ENCODE data around the gene ABCB6. TPM values are rescaled to one million over a fixed set of nuclear protein-coding genes. Genes with fewer than 3 reads are reported as not detected.

The ABCB6 gene
- total RNA-seq, 4 donors from 2014 or later, result 18.0 to 42.1 (median 33.3) TPM

DNA sequence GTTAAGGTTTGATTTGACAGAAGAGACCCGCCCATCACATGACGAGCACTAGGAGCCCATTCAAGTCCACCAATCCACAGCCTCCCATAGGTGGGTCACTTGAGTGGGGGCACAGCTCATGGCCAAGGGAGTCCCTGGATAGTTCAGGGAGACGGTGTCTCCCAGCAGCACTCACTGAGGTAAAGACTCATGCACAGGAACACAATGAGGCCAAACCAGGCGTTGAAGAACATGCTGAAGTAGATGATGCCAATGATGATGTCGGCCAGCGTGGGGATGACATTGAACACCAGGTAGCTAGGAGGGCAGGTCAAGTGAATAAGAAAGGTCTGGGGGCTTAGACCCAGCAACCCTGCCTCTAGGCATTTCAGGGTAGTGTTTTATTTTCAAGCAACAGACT, 4.0 kb downstream of the ABCB6 start:
- TF ChIP-seq, protein P1, sequence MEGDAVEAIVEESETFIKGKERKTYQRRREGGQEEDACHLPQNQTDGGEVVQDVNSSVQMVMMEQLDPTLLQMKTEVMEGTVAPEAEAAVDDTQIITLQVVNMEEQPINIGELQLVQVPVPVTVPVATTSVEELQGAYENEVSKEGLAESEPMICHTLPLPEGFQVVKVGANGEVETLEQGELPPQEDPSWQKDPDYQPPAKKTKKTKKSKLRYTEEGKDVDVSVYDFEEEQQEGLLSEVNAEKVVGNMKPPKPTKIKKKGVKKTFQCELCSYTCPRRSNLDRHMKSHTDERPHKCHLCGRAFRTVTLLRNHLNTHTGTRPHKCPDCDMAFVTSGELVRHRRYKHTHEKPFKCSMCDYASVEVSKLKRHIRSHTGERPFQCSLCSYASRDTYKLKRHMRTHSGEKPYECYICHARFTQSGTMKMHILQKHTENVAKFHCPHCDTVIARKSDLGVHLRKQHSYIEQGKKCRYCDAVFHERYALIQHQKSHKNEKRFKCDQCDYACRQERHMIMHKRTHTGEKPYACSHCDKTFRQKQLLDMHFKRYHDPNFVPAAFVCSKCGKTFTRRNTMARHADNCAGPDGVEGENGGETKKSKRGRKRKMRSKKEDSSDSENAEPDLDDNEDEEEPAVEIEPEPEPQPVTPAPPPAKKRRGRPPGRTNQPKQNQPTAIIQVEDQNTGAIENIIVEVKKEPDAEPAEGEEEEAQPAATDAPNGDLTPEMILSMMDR (IDR thresholded peaks at IDR 0.05), result no peak
- no peak for TF ChIP-seq POLR2A (IDR thresholded peaks at IDR 0.05)

DNA sequence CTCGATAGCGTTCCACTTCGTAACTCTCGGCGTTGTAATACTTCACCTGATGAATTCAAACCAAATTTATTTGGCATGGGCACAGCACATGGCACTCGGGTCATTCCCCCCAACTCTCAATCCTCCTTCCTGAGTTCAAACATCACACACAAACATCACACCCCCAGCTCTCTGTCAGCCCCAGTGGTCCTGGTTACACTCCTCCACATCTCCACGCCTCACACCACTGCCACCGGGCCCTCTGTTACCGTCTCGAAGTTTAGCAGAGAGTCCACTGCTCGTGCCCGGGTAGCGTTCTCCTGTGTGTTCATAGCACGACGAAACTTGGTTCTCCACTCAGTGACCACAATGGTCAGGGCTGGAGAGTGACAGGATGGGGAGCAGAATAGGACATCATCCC, 4.6 kb downstream of the ABCB6 start:
- Histone ChIP-seq H3K27ac (no peak overlapping the region), H3K4me3 (no peak overlapping the region), H3K36me3 (peaks cover 0 to 22% (median 0%) of the 10 kb centered on the region in 3 donors), H3K9me3 (no peaks in the 10 kb centered on the region), H3K27me3 (no peaks in the 10 kb centered on the region), H3K4me1 (peaks cover 5 to 20% (median 9%) of the 10 kb centered on the region in 4 donors)
- peak in 1 of 3 donors; percentile 17 for DNase-seq
- TF ChIP-seq, protein P1 (IDR thresholded peaks at IDR 0.05), result no peak
- no peak for TF ChIP-seq POLR2A (IDR thresholded peaks at IDR 0.05)

More for the DNA sequence above, 4.0 kb downstream of the ABCB6 start:
- H3K4me1 ChIP-seq, result peaks cover 5 to 27% (median 10%) of the 10 kb centered on the region in 4 donors
- H3K27me3 ChIP-seq, result no peaks in the 10 kb centered on the region
- no peaks in the 10 kb centered on the region for H3K9me3 ChIP-seq
- peaks cover 0 to 19% (median 0%) of the 10 kb centered on the region in 3 donors for H3K36me3 ChIP-seq
- no peak for DNase-seq
- no peak overlapping the region for H3K27ac ChIP-seq
- H3K4me3 ChIP-seq, result no peak overlapping the region

DNA sequence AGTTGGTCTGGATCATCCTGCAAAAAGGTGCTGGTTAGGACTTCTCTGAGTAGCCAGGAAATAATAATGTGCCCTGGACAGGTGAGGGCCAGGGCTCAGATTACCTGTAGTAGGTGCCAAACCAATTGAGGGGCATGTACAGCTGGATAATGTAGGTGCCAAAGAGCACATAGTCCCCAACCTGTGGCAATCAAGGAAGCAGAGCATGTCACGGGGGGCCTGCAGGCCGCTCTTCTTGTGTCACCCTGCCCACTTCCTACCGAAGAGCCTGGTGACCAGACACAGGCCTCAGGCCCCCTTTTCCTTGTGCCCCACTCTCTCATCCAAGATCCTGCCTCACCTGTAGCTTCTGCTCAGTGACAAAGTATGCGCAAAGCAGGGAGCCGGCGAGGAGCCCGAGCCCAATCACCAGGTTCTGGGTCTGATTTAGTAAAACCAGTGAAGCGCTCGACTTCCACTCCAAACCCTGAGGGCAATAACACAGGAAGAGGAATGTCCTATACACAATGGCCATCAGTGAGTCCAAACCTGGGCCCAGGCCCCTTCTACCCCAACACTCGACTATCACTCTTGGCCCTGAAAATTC, 5.2 kb downstream of the ABCB6 start:
- Histone ChIP-seq H3K9me3 (no peaks in the 10 kb centered on the region), H3K4me3 (no peak overlapping the region), H3K27me3 (no peaks in the 10 kb centered on the region), H3K36me3 (peaks cover 0 to 26% (median 0%) of the 10 kb centered on the region in 3 donors), H3K27ac (no peak overlapping the region), H3K4me1 (peaks cover 5 to 21% (median 7%) of the 10 kb centered on the region in 4 donors)
- DNase-seq, result peak in 1 of 3 donors; percentile 37
- TF ChIP-seq POLR2A (IDR thresholded peaks at IDR 0.05), result no peak

DNA sequence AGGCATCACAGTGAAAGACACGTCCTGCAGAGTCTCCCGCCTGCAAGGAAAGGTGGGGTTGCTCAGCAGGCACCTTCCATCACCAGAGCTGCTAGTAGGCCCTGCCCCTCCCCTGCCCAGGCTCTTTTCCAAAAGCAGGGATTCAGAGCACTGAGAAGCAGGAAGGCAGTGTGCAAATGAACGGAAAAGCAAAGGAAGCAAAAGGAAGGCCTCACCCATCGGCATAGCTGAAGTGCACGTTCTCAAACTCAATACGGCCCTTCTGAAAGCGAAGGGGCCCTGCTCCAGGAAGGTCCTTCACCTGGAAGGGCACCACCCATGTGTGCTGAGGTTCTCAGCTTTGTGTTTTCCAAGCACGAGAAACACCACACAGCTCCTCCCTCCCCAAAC, 5.7 kb downstream of the ABCB6 start:
- no peak overlapping the region for H3K4me3 ChIP-seq
- no peaks in the 10 kb centered on the region for H3K9me3 ChIP-seq
- peaks cover 0 to 32% (median 0%) of the 10 kb centered on the region in 3 donors for H3K36me3 ChIP-seq
- H3K27ac ChIP-seq, result no peak overlapping the region
- TF ChIP-seq, protein P1 (IDR thresholded peaks at IDR 0.05), result no peak
- no peak for TF ChIP-seq POLR2A (IDR thresholded peaks at IDR 0.05)
- H3K4me1 ChIP-seq, result peaks cover 2 to 21% (median 7%) of the 10 kb centered on the region in 4 donors
- no peaks in the 10 kb centered on the region for H3K27me3 ChIP-seq
- DNase-seq, result peak in 1 of 3 donors; percentile 33

DNA sequence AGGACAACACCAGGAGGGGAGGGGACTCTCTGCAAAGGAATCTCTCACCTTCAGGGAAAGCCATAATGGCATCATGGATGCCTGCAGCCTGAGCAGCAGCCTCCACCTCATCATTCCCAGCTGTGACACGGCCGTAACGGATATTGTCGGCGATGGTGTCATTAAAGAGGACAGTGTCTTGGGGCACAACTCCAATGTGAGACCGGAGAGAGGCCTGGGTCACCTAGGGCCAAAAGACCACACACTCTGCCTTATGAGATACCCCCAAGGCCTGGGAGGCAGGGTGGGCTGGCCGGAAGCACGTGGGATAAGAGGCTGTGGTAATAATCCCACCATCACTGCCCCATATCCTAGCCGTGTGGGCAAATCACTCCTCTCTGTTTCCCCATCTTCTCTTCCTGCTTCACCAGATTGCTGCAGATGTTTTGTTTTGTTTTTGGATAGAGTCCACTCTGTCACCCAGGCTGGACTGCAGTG, 7.8 kb downstream of the ABCB6 start:
- peak in 1 of 3 donors; percentile 41 for DNase-seq
- Histone ChIP-seq H3K4me3 (no peak overlapping the region), H3K27ac (peak overlapping the region; percentile 23 to 64 (median 32)), H3K9me3 (no peaks in the 10 kb centered on the region), H3K27me3 (no peaks in the 10 kb centered on the region), H3K36me3 (peaks cover 0 to 34% (median 0%) of the 10 kb centered on the region in 3 donors), H3K4me1 (peaks cover 0 to 20% (median 10%) of the 10 kb centered on the region in 4 donors)
- TF ChIP-seq, protein P1 (IDR thresholded peaks at IDR 0.05), result no peak
- no peak for TF ChIP-seq POLR2A (IDR thresholded peaks at IDR 0.05)

DNA sequence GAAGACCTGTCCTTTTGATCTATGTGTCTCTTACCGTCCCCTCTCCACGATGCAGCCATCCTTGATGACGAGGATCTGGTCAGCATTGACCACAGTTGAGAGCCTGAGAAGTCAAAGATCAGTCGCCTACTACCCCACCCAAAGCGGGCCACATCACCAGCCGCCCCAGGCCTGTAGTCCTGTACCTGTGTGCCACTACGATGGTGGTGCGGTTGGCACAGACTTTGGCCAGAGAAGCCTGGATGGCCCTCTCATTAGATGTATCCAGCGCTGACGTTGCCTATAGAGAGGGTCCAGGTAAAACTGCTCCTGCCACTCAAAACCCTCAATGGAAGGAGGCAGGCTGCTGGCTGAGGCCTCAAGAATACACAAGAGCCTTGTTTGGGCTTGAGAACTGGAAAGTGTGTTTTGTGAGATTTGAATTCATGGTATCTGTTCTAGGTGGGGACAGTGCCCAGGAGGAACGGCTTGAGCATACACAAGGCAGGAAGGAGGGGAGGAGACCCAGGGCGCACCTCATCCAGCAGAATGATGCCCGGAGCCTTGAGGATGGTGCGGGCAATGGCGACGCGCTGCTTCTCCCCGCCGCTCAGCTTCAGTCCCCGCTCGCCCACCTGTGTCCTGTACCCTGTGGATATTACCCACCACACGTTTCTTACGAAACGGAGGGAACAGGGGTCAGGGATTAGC, 8.4 kb downstream of the ABCB6 start:
- Histone ChIP-seq H3K4me1 (peaks cover 0 to 24% (median 10%) of the 10 kb centered on the region in 4 donors), H3K27ac (peak overlapping the region in 2 of 4 donors; percentile 0 to 64), H3K4me3 (no peak overlapping the region), H3K27me3 (no peaks in the 10 kb centered on the region), H3K9me3 (no peaks in the 10 kb centered on the region), H3K36me3 (peaks cover 0 to 34% (median 0%) of the 10 kb centered on the region in 3 donors)
- TF ChIP-seq POLR2A (IDR thresholded peaks at IDR 0.05), result no peak
- TF ChIP-seq, protein P1 (IDR thresholded peaks at IDR 0.05), result no peak
- peak in 1 of 3 donors; percentile 40 for DNase-seq

Measured in Peyer's patch (tissue), 4 donors.